GM06990 (cell line): ENCODE data around the gene SCFD1.

Experiments
- DNase-seq: peaks from one replicate; pipeline ENCODE4 v3.0.0-alpha.2; 2011; ENCODE audit not compliant: insufficient read length; ENCODE audit errors: extremely low read depth
- H3K27me3 ChIP-seq: replicated peaks from 2 replicates; pipeline ENCODE4 v1.6.0; 2011; ENCODE audit warnings: low read length; ENCODE audit not compliant: control insufficient read depth, insufficient read depth
- H3K36me3 ChIP-seq: 2 replicates; pipeline ENCODE4 v1.5.1; 2011; ENCODE audit warnings: low read length; ENCODE audit not compliant: control insufficient read depth, insufficient read depth
- H3K4me3 ChIP-seq: replicated peaks from 2 replicates; pipeline ENCODE4 v1.5.1; 2011; ENCODE audit warnings: low read depth, mild to moderate bottlenecking, control low read depth, low read length
- CTCF ChIP-seq: IDR thresholded peaks from 2 replicates; pipeline ENCODE4 v1.5.1; 2011; ENCODE audit warnings: low read length, control low read depth, mild to moderate bottlenecking, inconsistent platforms; ENCODE audit not compliant: insufficient read depth, poor library complexity, severe bottlenecking

The SCFD1 gene

GRCh38 chr14:30748343-30748742 is 126.2 kb downstream of the SCFD1 start:
- no peak overlapping the region for H3K4me3 ChIP-seq
- no peak for DNase-seq
- no peak for TF ChIP-seq CTCF
- no peaks in the 10 kb centered on the region for H3K36me3 ChIP-seq
- no peaks in the 10 kb centered on the region for H3K27me3 ChIP-seq

- Histone ChIP-seq H3K36me3 (no peaks in the 10 kb centered on the region), H3K27me3 (no peaks in the 10 kb centered on the region), H3K4me3 (no peak overlapping the region)
- TF ChIP-seq CTCF, result peak; percentile 28
- DNase-seq, result no peak
Measured at GRCh38 chr14:30751646-30752416, 129.7 kb downstream of the SCFD1 start.

- no peak overlapping the region for H3K4me3 ChIP-seq
- no peaks in the 10 kb centered on the region for H3K36me3 ChIP-seq
- no peaks in the 10 kb centered on the region for H3K27me3 ChIP-seq
- DNase-seq, result no peak
- no peak for TF ChIP-seq CTCF
Measured at GRCh38 chr14:30753452-30753851, 131.3 kb downstream of the SCFD1 start.

GRCh38 chr14:30754778-30755177 is 132.7 kb downstream of the SCFD1 start:
- Histone ChIP-seq H3K4me3 (no peak overlapping the region), H3K27me3 (no peaks in the 10 kb centered on the region), H3K36me3 (no peaks in the 10 kb centered on the region)
- no peak for DNase-seq
- TF ChIP-seq CTCF, result no peak

- DNase-seq, result no peak
- no peak for TF ChIP-seq CTCF
- H3K36me3 ChIP-seq, result no peaks in the 10 kb centered on the region
- no peaks in the 10 kb centered on the region for H3K27me3 ChIP-seq
- no peak overlapping the region for H3K4me3 ChIP-seq
Measured at GRCh38 chr14:30756594-30756993, 134.5 kb downstream of the SCFD1 start.
